ENCODE results near the gene COX7A2. TPM values are rescaled to one million over a fixed set of nuclear protein-coding genes. Genes with fewer than 3 reads are reported as not detected.

The COX7A2 gene
- total RNA-seq, 1 experiment from 2014 or later = 451 TPM

DNA sequence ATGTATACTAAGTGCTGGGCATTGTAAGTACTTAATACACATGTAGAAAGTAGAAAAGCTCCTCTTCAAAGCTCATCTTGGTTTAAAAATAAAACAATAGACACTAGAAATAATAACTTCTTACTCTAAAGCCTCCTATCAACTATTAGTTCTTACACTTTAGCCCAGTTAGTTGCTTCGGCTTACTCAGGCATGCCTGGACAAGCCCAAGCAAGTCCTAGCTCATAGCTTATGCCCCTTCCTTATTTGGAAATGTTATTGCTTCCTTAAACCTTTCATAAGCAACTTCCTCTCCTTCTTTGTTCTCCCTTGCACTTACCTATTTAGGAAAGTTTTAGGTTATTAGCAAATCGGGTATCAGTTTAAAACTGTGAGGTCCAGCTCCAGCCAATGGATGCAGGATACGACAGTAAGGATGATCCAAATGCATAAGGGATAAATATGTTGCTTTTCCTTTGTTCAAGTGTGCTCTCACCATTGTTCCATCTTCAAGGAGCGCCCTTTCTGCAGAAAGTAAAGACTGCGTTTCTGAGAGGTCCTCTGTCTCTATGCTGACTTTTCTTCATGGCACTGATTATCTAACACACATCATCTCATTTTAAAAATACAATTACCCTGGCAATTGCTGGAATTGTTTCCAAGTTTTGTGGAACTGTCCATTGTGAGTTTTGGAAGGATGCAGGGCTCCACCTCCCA, 28.7 kb upstream of the COX7A2 start:
- Histone ChIP-seq H3K4me3 (ENCODE audit: low read depth, low read length, poor library complexity, severe bottlenecking) (no peak overlapping the region), H3K36me3 (ENCODE audit: insufficient read depth, low read length, poor library complexity, severe bottlenecking) (peaks cover 8% of the 10 kb centered on the region), H3K27ac (ENCODE audit: low read depth, low read length, poor library complexity, severe bottlenecking) (no peak overlapping the region), H3K9me3 (ENCODE audit: low read depth, low read length, poor library complexity, severe bottlenecking) (peaks cover 12% of the 10 kb centered on the region), H3K27me3 (replicated peaks; ENCODE audit: insufficient read depth, low read depth, low read length, poor library complexity) (no peaks in the 10 kb centered on the region), H3K4me1 (ENCODE audit: insufficient read depth, low read length, poor library complexity, severe bottlenecking) (peaks cover 9% of the 10 kb centered on the region)
- POLR2A ChIA-PET (ENCODE audit: low non-redundant PET) = no interaction called here
- no peak for DNase-seq (ENCODE audit: low spot score)
- CTCF ChIA-PET = no interaction called here
- TF ChIP-seq EZH2 (IDR thresholded peaks at IDR 0.05; ENCODE audit: borderline replicate concordance, low read depth, low read length, poor library complexity, severe bottlenecking) = no peak
- TF ChIP-seq, protein P1, sequence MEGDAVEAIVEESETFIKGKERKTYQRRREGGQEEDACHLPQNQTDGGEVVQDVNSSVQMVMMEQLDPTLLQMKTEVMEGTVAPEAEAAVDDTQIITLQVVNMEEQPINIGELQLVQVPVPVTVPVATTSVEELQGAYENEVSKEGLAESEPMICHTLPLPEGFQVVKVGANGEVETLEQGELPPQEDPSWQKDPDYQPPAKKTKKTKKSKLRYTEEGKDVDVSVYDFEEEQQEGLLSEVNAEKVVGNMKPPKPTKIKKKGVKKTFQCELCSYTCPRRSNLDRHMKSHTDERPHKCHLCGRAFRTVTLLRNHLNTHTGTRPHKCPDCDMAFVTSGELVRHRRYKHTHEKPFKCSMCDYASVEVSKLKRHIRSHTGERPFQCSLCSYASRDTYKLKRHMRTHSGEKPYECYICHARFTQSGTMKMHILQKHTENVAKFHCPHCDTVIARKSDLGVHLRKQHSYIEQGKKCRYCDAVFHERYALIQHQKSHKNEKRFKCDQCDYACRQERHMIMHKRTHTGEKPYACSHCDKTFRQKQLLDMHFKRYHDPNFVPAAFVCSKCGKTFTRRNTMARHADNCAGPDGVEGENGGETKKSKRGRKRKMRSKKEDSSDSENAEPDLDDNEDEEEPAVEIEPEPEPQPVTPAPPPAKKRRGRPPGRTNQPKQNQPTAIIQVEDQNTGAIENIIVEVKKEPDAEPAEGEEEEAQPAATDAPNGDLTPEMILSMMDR (conservative IDR thresholded peaks at IDR 0.05; ENCODE audit: low read depth, low read length) = no peak
- intact Hi-C loops (cut with micrococcal nuclease; ENCODE audit: unreplicated experiment) = no loop called here
- no TSS peak for BruUV-seq (replicated peaks)

DNA sequence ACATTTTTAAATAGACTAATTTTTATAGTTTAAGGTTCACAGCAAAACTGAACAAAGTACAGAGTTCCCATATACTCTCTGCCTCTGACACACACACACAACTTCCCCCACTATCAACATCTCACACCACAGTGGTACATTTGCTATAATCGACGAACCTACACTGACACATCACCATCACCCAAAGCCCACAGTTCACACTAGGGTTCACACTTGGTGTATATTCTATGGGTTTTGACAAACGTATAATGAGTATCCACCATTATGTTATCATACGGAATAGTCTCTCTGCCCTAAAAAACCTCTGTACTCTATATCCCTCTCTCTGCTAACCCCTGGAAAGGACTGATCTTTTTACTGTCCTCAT, 25.4 kb upstream of the COX7A2 start:
- CTCF ChIA-PET = no interaction called here
- H3K9me3 ChIP-seq (ENCODE audit: low read depth, low read length, poor library complexity, severe bottlenecking) = peaks cover 12% of the 10 kb centered on the region
- H3K4me3 ChIP-seq (ENCODE audit: low read depth, low read length, poor library complexity, severe bottlenecking) = no peak overlapping the region
- BruUV-seq (replicated peaks) = no TSS peak
- POLR2A ChIA-PET (ENCODE audit: low non-redundant PET) = no interaction called here
- no peaks in the 10 kb centered on the region for H3K4me1 ChIP-seq (ENCODE audit: insufficient read depth, low read length, poor library complexity, severe bottlenecking)
- no peaks in the 10 kb centered on the region for H3K27me3 ChIP-seq (replicated peaks; ENCODE audit: insufficient read depth, low read depth, low read length, poor library complexity)
- intact Hi-C loops (cut with micrococcal nuclease; ENCODE audit: unreplicated experiment) = no loop called here
- TF ChIP-seq, protein P1 (conservative IDR thresholded peaks at IDR 0.05; ENCODE audit: low read depth, low read length) = no peak
- no peak for TF ChIP-seq EZH2 (IDR thresholded peaks at IDR 0.05; ENCODE audit: borderline replicate concordance, low read depth, low read length, poor library complexity, severe bottlenecking)
- no peak overlapping the region for H3K27ac ChIP-seq (ENCODE audit: low read depth, low read length, poor library complexity, severe bottlenecking)
- DNase-seq (ENCODE audit: low spot score) = no peak
- peaks cover 8% of the 10 kb centered on the region for H3K36me3 ChIP-seq (ENCODE audit: insufficient read depth, low read length, poor library complexity, severe bottlenecking)

DNA sequence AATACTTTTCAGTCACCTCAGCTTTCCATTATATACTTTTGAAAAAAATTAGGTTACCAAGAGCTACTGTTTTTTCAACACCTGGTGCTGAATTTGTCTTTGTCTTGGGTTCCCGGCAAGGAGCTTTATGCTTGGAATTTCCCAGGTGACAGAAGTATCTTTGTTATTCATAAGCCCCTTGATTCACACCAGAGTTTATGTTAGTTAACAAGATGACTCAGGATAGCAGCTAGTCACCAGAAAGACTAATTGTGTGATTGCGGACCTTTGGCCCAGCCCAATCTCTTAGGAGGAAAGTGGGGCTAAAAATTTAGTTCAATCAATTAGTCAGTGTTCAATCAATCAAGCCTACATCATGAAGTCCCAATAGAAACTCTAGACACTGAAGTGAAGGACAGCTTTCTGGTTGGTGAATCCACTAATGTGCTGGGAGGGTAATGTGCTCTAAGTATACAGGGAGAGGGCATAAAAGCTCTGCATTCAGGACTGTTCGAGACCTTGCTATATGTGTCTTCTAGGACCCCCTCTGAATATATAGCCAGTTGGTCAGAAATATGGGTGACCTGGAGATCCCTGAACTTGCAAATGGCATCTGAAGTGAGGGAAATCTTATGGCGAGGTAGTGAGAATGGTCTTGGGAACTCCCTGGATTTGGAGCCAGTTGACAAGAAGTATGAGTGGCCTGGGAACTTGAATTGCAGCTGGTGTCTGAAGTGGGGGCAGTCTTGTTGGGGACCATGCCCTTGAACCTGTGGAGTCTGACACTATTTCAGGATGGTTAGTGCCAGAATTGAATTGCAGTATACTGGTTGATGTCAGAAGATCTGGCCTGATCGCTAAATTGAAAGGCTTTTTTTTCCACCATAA, 24.8 kb upstream of the COX7A2 start:
- POLR2A ChIA-PET (ENCODE audit: low non-redundant PET) = no interaction called here
- Histone ChIP-seq H3K9me3 (ENCODE audit: low read depth, low read length, poor library complexity, severe bottlenecking) (peaks cover 12% of the 10 kb centered on the region), H3K4me3 (ENCODE audit: low read depth, low read length, poor library complexity, severe bottlenecking) (no peak overlapping the region), H3K4me1 (ENCODE audit: insufficient read depth, low read length, poor library complexity, severe bottlenecking) (no peaks in the 10 kb centered on the region), H3K27ac (ENCODE audit: low read depth, low read length, poor library complexity, severe bottlenecking) (no peak overlapping the region), H3K36me3 (ENCODE audit: insufficient read depth, low read length, poor library complexity, severe bottlenecking) (peaks cover 8% of the 10 kb centered on the region), H3K27me3 (replicated peaks; ENCODE audit: insufficient read depth, low read depth, low read length, poor library complexity) (no peaks in the 10 kb centered on the region)
- CTCF ChIA-PET = interaction anchor here (1.1 kb wide), 1 partner anchor 278 kb away, joined by 3 read pairs; no protein-coding TSS in a partner anchor
- intact Hi-C loops (cut with micrococcal nuclease; ENCODE audit: unreplicated experiment) = no loop called here
- TF ChIP-seq, protein P1 (conservative IDR thresholded peaks at IDR 0.05; ENCODE audit: low read depth, low read length) = no peak
- no peak for TF ChIP-seq EZH2 (IDR thresholded peaks at IDR 0.05; ENCODE audit: borderline replicate concordance, low read depth, low read length, poor library complexity, severe bottlenecking)
- no peak for DNase-seq (ENCODE audit: low spot score)
- BruUV-seq (replicated peaks) = no TSS peak

All from A673 (cell line).